T1000 (cell line): ENCODE measurements around the gene ABCA7.

Experiments
- DNase-seq: peaks from one replicate; lab custom pipeline; 2025; ENCODE audit warnings: mixed read lengths; lab: John Stamatoyannopoulos, UW

The ABCA7 gene

GRCh38 chr19:1002600-1002999, 37.3 kb upstream of the ABCA7 start:
- DNase-seq = no peak

GRCh38 chr19:1003283-1003682, 36.6 kb upstream of the ABCA7 start:
- DNase-seq = no peak

- DNase-seq = no peak
These were observed 35.6 kb upstream of the ABCA7 start for GRCh38 chr19:1004204-1004802.

GRCh38 chr19:1004803-1005664, 34.9 kb upstream of the ABCA7 start:
- DNase-seq = no peak

- no peak for DNase-seq
These were observed 33.1 kb upstream of the ABCA7 start for GRCh38 chr19:1006711-1007398.

GRCh38 chr19:1007399-1008251, 32.3 kb upstream of the ABCA7 start:
- no peak for DNase-seq

GRCh38 chr19:1008268-1009040, 31.5 kb upstream of the ABCA7 start:
- no peak for DNase-seq

- peak; percentile 83 for DNase-seq
These were observed 30.6 kb upstream of the ABCA7 start for GRCh38 chr19:1009041-1009980.

GRCh38 chr19:1009981-1010538, 29.8 kb upstream of the ABCA7 start:
- no peak for DNase-seq

GRCh38 chr19:1010586-1011510, 29.1 kb upstream of the ABCA7 start:
- no peak for DNase-seq

GRCh38 chr19:1011831-1012333, 28.0 kb upstream of the ABCA7 start:
- no peak for DNase-seq

- DNase-seq = no peak
These were observed 27.6 kb upstream of the ABCA7 start for GRCh38 chr19:1012334-1012733.

- no peak for DNase-seq
These were observed 26.7 kb upstream of the ABCA7 start for GRCh38 chr19:1013218-1013617.

GRCh38 chr19:1014161-1015060, 25.5 kb upstream of the ABCA7 start:
- DNase-seq = no peak

GRCh38 chr19:1015061-1015781, 24.7 kb upstream of the ABCA7 start:
- no peak for DNase-seq

GRCh38 chr19:1015782-1016646, 23.9 kb upstream of the ABCA7 start:
- DNase-seq = no peak
